K562 (cell line): ENCODE data around the gene TMEM214. TPM values are rescaled to one million over a fixed set of nuclear protein-coding genes. Genes with fewer than 3 reads are reported as not detected.

Source experiments
- ATAC-seq: fragments of 200-7000 bp; cut with Tn5 transposase; 3 replicates; pipeline ENCODE4 v1.9.1; 2020; ENCODE audit warnings: moderate library complexity
- BruUV-seq: library from RNA; stranded (reverse); fragments of 400-500 nt; replicated peaks from 2 replicates; lab custom pipeline; 2021; lab: Mats Ljungman, UMichigan
- CTCF ChIA-PET: fragments of 300-600 bp; formaldehyde crosslinking; extraction: SDS; loops from one replicate; lab custom pipeline; 2021; ENCODE audit warnings: low intra/inter-chr PET ratio; lab: Yijun Ruan, JAX
- POLR2A ChIA-PET: fragments of 300-600, 350-650 bp; sonication (Branson Sonifier 250); formaldehyde crosslinking; extraction: SDS; loops from one replicate; lab custom pipeline; 2021; ENCODE audit warnings: antibody characterized with exemption, inconsistent platforms; lab: Yijun Ruan, JAX
- DNase-seq, 4 experiments: peaks; one replicate each; pipeline versions ENCODE4 v3.0.0 to v3.0.0-alpha.2; 2011 to 2018; ENCODE audit warnings: low spot score in 3 of 4, mixed read lengths in 3 of 4; ENCODE audit errors: extremely low read depth in 1 of 4
- FAIRE-seq: peaks from 2 replicates; lab custom pipeline; 2011; peaks lifted over from hg19 to GRCh38; lab: Jason Lieb, UNC
- H2AFZ ChIP-seq: 2 replicates; pipeline ENCODE4 v1.6.0; 2011; ENCODE audit warnings: low read depth, low read length, control low read depth, inconsistent platforms
- H3K27ac ChIP-seq: fragments of 200-600 bp; 3 replicates; pipeline ENCODE4 v1.8.0; 2011; ENCODE audit warnings: low read depth, mild to moderate bottlenecking, control low read depth, inconsistent platforms, low read length, moderate library complexity, mixed read lengths; ENCODE audit errors: extremely low read depth
- H3K27me3 ChIP-seq, 2 experiments: fragments of 300-600 bp in 1 of 2; 2 replicates in 1 of 2; 3 replicates in 1 of 2; pipeline versions ENCODE4 v1.6.0 to v1.8.0; 2011; ENCODE audit warnings: inconsistent platforms in 2 of 2, low read length in 2 of 2, mild to moderate bottlenecking in 1 of 2, mixed read lengths in 1 of 2, moderate library complexity in 1 of 2; ENCODE audit not compliant: control insufficient read depth in 2 of 2, insufficient read depth in 2 of 2
- H3K36me3 ChIP-seq: fragments of 300-600 bp; 3 replicates; pipeline ENCODE4 v1.8.0; 2011; ENCODE audit warnings: mild to moderate bottlenecking, low read length, inconsistent platforms; ENCODE audit not compliant: control insufficient read depth, insufficient read depth
- H3K4me1 ChIP-seq, 2 experiments: fragments of 200-600 bp in 1 of 2; replicated peaks in 1 of 2; 2 replicates in 1 of 2; 3 replicates in 1 of 2; pipeline versions ENCODE4 v1.5.1 to v1.8.0; 2011; ENCODE audit warnings: inconsistent platforms in 2 of 2, low read length in 2 of 2, mild to moderate bottlenecking in 1 of 2, mixed read lengths in 1 of 2, moderate library complexity in 1 of 2; ENCODE audit not compliant: control insufficient read depth in 2 of 2, insufficient read depth in 2 of 2
- H3K4me2 ChIP-seq: 2 replicates; pipeline ENCODE4 v1.6.1; 2011; ENCODE audit warnings: low read length, control low read depth, inconsistent platforms, mixed read lengths; ENCODE audit not compliant: insufficient read depth
- H3K4me3 ChIP-seq: fragments of 200-600 bp; sonication (generic), shearing (Covaris generic); 2 replicates; pipeline ENCODE4 v1.5.1; 2016; ENCODE audit warnings: control low read depth, inconsistent platforms
- H3K79me2 ChIP-seq: fragments of 200-600 bp; 3 replicates; pipeline ENCODE4 v1.8.0; 2011; ENCODE audit warnings: low read length, inconsistent platforms; ENCODE audit not compliant: control insufficient read depth, insufficient read depth
- H3K9ac ChIP-seq, 2 experiments: 2 replicates each; pipeline versions ENCODE4 v1.6.0 to v1.6.1; 2011; ENCODE audit warnings: low read depth in 2 of 2, low read length in 2 of 2, control low read depth in 1 of 2, inconsistent platforms in 1 of 2, mild to moderate bottlenecking in 1 of 2, mixed read lengths in 1 of 2; ENCODE audit not compliant: insufficient read depth in 1 of 2
- H3K9me1 ChIP-seq: one replicate; pipeline ENCODE4 v1.6.0; 2011; ENCODE audit warnings: inconsistent platforms, mild to moderate bottlenecking, low read length, moderate library complexity; ENCODE audit not compliant: control insufficient read depth, insufficient read depth
- H3K9me3 ChIP-seq: replicated peaks from 2 replicates; pipeline ENCODE4 v1.5.1; 2011; ENCODE audit warnings: low read depth, low read length, inconsistent platforms; ENCODE audit not compliant: control insufficient read depth, insufficient read depth
- H4K20me1 ChIP-seq: replicated peaks from 2 replicates; pipeline ENCODE4 v1.6.1; 2011; ENCODE audit warnings: low read length, inconsistent platforms, mixed read lengths; ENCODE audit not compliant: control insufficient read depth, insufficient read depth
- CHCHD3 ChIP-seq: fragments of 250-450 bp; sonication (Bioruptor Pico); IDR thresholded peaks from 2 replicates; pipeline ENCODE4 v2.1.2; 2022; ENCODE audit warnings: mild to moderate bottlenecking
- FOXJ3 ChIP-seq: sonication (generic); formaldehyde crosslinking; IDR thresholded peaks from 2 replicates; pipeline ENCODE4 v1.4.0; 2020; ENCODE audit warnings: mild to moderate bottlenecking, missing genetic modification reagents
- IRF9 ChIP-seq: fragments of 450-650 bp; IDR thresholded peaks from 2 replicates; pipeline ENCODE4 v1.6.1; 2016; ENCODE audit warnings: missing biosample characterization, missing genetic modification characterization
- JUND ChIP-seq, 2 experiments: IDR thresholded peaks; 2 replicates in 1 of 2; 3 replicates in 1 of 2; pipeline ENCODE4 v1.6.1; 2011; ENCODE audit warnings: borderline replicate concordance in 2 of 2, low read depth in 2 of 2, low read length in 2 of 2, improper control_type of control experiment in 1 of 2, missing biosample characterization in 1 of 2, missing genetic modification characterization in 1 of 2, missing genetic modification reagents in 1 of 2
- MAFG ChIP-seq: fragments of 450-650 bp; conservative IDR thresholded peaks from 2 replicates; pipeline ENCODE4 v1.6.1; 2016; ENCODE audit warnings: missing genetic modification characterization, missing compliant biosample characterization
- MEF2A ChIP-seq: IDR thresholded peaks from 2 replicates; pipeline ENCODE4 v1.6.1; 2011; ENCODE audit warnings: low read depth, mild to moderate bottlenecking, low read length, moderate library complexity; ENCODE audit not compliant: control insufficient read depth
- MEIS2 ChIP-seq: fragments of 450-650 bp; IDR thresholded peaks from 2 replicates; pipeline ENCODE4 v1.6.1; 2014; ENCODE audit warnings: mild to moderate bottlenecking; ENCODE audit not compliant: partially characterized antibody
- NFE2 ChIP-seq: IDR thresholded peaks from 2 replicates; pipeline ENCODE4 v1.6.1; 2014; ENCODE audit warnings: antibody characterized with exemption, low read depth
- NFRKB ChIP-seq: fragments of 450-650 bp; IDR thresholded peaks from 2 replicates; pipeline ENCODE4 v1.6.1; 2016; ENCODE audit warnings: low read depth
- PHB ChIP-seq: fragments of 250-450 bp; sonication (Bioruptor Pico); IDR thresholded peaks from 2 replicates; pipeline ENCODE4 v1.5.0; 2021
- POU5F1 ChIP-seq: fragments of 150-350 bp; IDR thresholded peaks from 2 replicates; pipeline ENCODE4 v1.6.1; 2014; ENCODE audit warnings: borderline replicate concordance, low read length, low read depth, mild to moderate bottlenecking; ENCODE audit not compliant: partially characterized antibody
- RBBP5 ChIP-seq: fragments of 200-600 bp; sonication (generic); IDR thresholded peaks from 2 replicates; pipeline ENCODE4 v1.6.1; 2012; ENCODE audit warnings: borderline replicate concordance, mild to moderate bottlenecking, low read length, control low read depth, inconsistent platforms; ENCODE audit not compliant: insufficient read depth, poor library complexity, severe bottlenecking
- ZBTB12 ChIP-seq: fragments of 250-450 bp; sonication (Bioruptor Pico); IDR thresholded peaks from 2 replicates; pipeline ENCODE4 v1.4.0; 2020
- ZNF121 ChIP-seq: sonication (generic); formaldehyde crosslinking; conservative IDR thresholded peaks from 2 replicates; pipeline ENCODE4 v1.8.0; 2022; ENCODE audit warnings: missing genetic modification reagents
- ZNF197 ChIP-seq: fragments of 200-800 bp; sonication (Bioruptor generic); IDR thresholded peaks from 2 replicates; pipeline ENCODE4 v1.6.1; 2016; ENCODE audit warnings: low read depth, missing genetic modification characterization, missing compliant biosample characterization
- ZNF696 ChIP-seq: fragments of 250-450 bp; sonication (Bioruptor Pico); conservative IDR thresholded peaks from 2 replicates; pipeline ENCODE4 v1.4.0; 2020; ENCODE audit warnings: mild to moderate bottlenecking, moderate library complexity
- ZNF778 ChIP-seq: fragments of 450-650 bp; formaldehyde crosslinking; IDR thresholded peaks from 2 replicates; pipeline ENCODE4 v1.4.0; 2020; ENCODE audit warnings: mild to moderate bottlenecking, moderate library complexity
- ZNF780A ChIP-seq: fragments of 250-450 bp; sonication (Bioruptor Pico); IDR thresholded peaks from 2 replicates; pipeline ENCODE4 v1.5.0; 2021; ENCODE audit warnings: mild to moderate bottlenecking
- whole genome bisulfite sequencing: fragments of 100-300 bp; shearing (Covaris generic); methylation state at CpG from one replicate; pipeline ENCODE4 v1.1.6; 2016; ENCODE audit warnings: low coverage, mixed read lengths; ENCODE audit not compliant: insufficient coverage; ENCODE audit errors: missing lambda C conversion rate; 5-methylcytosine and 5-hydroxymethylcytosine counted together
- in situ Hi-C: fragments of 300-500 bp; cut with MboI; formaldehyde crosslinking; loops from 4 replicates; pipeline ENCODE4 v1.15.0; 2018; ENCODE audit warnings: inconsistent platforms, mixed read lengths
- intact Hi-C: fragments of 100-400 bp; cut with micrococcal nuclease; formaldehyde crosslinking; loops from 2 replicates; pipeline ENCODE4 v1.14.2; 2022
- polyA plus RNA-seq, 8 experiments: library from polyadenylated mRNA; depleted of rRNA in 4 of 8; stranded (reverse) in 5 of 8; unstranded in 3 of 8; fragments of >200 nt; fragmentation: Nextera tagmentation in 2 of 8; fragmentation: Illumina TruSeq in 1 of 8; extraction: Ambion mirVana in 2 of 8; extraction: Trizol in 1 of 8; gene quantifications; 2 replicates each; pipeline versions ENCODE4 v1.2.1 to v1.2.3, GENCODE V29; 2011 to 2014; ENCODE audit warnings: inconsistent platforms in 1 of 8, missing spikeins in 1 of 8
- total RNA-seq, 7 experiments: library from RNA; depleted of rRNA in 6 of 7; stranded (reverse); fragments of >200 nt in 6 of 7; fragmentation: Illumina TruSeq in 2 of 7; extraction: Trizol in 2 of 7; gene quantifications; 2 replicates each; pipeline versions ENCODE4 v1.2.1 to v1.2.3, GENCODE V29; 2011 to 2021; ENCODE audit warnings: low replicate concordance in 1 of 7

The TMEM214 gene
- total and polyA plus RNA-seq, 9 of the 15 experiments (the other 6 are each of a cell fraction or from before 2014, with no cell fraction given), result 11.4 to 81.4 (median 44.1) TPM

GRCh38 chr2:26986576-26986975, 46.2 kb upstream of the TMEM214 start (continued):
- TF ChIP-seq ZBTB12 (CRISPR knock-in tag) (no peak), POU5F1 (no peak), IRF9 (tag) (no peak), PHB (no peak), FOXJ3 (no peak), NFRKB (no peak), RBBP5 (no peak)
- TF ChIP-seq, all 486 proteins: peak for 0

GRCh38 chr2:26988058-26988860, 44.5 kb upstream of the TMEM214 start:
- Histone ChIP-seq H3K9me1 (no peaks in the 10 kb centered on the region), H3K9ac (no peak overlapping the region), H2AFZ (no peak overlapping the region), H3K36me3 (peaks cover 28% of the 10 kb centered on the region), H3K4me3 (no peak overlapping the region), H3K4me1 (peaks cover 4% of the 10 kb centered on the region in 2 experiments; a peak in 2 of 5 replicates), H3K27me3 (no peaks in the 10 kb centered on the region), H3K79me2 (peaks cover 16% of the 10 kb centered on the region; the same call in 1 of the 3 replicates), H4K20me1 (no peaks in the 10 kb centered on the region), H3K27ac (no peak overlapping the region), H3K9me3 (no peaks in the 10 kb centered on the region), H3K4me2 (no peak overlapping the region)
- CTCF ChIA-PET, result no interaction called here
- in situ Hi-C loops (no loop called here), intact Hi-C loops (no loop called here)
- DNase-seq (no peak), ATAC-seq (peak; percentile 73), FAIRE-seq (peak; percentile 19)
- no TSS peak for BruUV-seq
- 28% methylated on average over 4 of the region's 4 CpGs for WGBS
- POLR2A ChIA-PET, result interaction anchor here (0.6 to 3.4 kb wide), 7 partner anchors 9 to 312 kb away, joined by 3 to 10 read pairs (median 4); partner anchors contain the start of gene CAD
- TF ChIP-seq MEF2A, result no peak
- peak; percentile 18; the same call in 1 of the 2 replicates for TF ChIP-seq JUND (IDR thresholded peaks at IDR 0.05; ENCODE audit: borderline replicate concordance, low read depth, low read length)
- peak; percentile 60; the same call in 2 of the 3 replicates for TF ChIP-seq JUND (tag; IDR thresholded peaks at IDR 0.05; ENCODE audit: borderline replicate concordance, low read depth, low read length)
- no peak for TF ChIP-seq ZNF121
- TF ChIP-seq ZNF778, result no peak
- TF ChIP-seq ZNF197 (CRISPR knock-in tag), result no peak
- TF ChIP-seq MAFG (tag), result peak; percentile 92
- TF ChIP-seq CHCHD3, result no peak
- no peak for TF ChIP-seq ZNF780A (CRISPR knock-in tag)
- TF ChIP-seq NFE2, result peak; percentile 43; the same call in 1 of the 2 replicates
- no peak for TF ChIP-seq ZNF696 (CRISPR knock-in tag)
- peak; percentile 4 for TF ChIP-seq MEIS2
